GM12878 (cell line): ENCODE measurements around the gene MRAS. TPM values are rescaled to one million over a fixed set of nuclear protein-coding genes. Genes with fewer than 3 reads are reported as not detected.

Source experiments
- ATAC-seq: fragments of 200-7000 bp; cut with Tn5 transposase; 3 replicates; pipeline ENCODE4 v1.9.1; 2020; ENCODE audit warnings: mild to moderate bottlenecking, moderate library complexity
- BruUV-seq: library from RNA; stranded (reverse); fragments of 400-500 nt; replicated peaks from 2 replicates; lab custom pipeline; 2021; lab: Mats Ljungman, UMichigan
- CTCF ChIA-PET: fragments of 300-600 bp; sonication (Branson Sonifier 250); formaldehyde crosslinking; extraction: SDS; loops from one replicate; lab custom pipeline; 2021; ENCODE audit warnings: inconsistent platforms; lab: Yijun Ruan, JAX
- POLR2A ChIA-PET: fragments of 350-600 bp; formaldehyde crosslinking; extraction: SDS; loops from one replicate; lab custom pipeline; 2021; ENCODE audit warnings: inconsistent platforms; lab: Charles Lee
- RAD21 ChIA-PET: fragments of 300-600 bp; sonication (Branson Sonifier 250); formaldehyde crosslinking; loops from one replicate; lab custom pipeline; 2023; ENCODE audit warnings: antibody characterized with exemption; ENCODE audit not compliant: unreplicated experiment; lab: Charles Lee
- SMC1A ChIA-PET: fragments of 300-600 bp; sonication (Branson Sonifier 250); formaldehyde crosslinking; loops from one replicate; lab custom pipeline; 2023; ENCODE audit not compliant: unreplicated experiment, uncharacterized antibody; lab: Charles Lee
- DNase-seq: peaks from one replicate; pipeline ENCODE4 v3.0.0-alpha.2; 2011; ENCODE audit warnings: low read depth, low spot score
- FAIRE-seq: peaks from 3 replicates; lab custom pipeline; 2011; peaks lifted over from hg19 to GRCh38; lab: Jason Lieb, UNC
- H2AFZ ChIP-seq: 2 replicates; pipeline ENCODE4 v1.6.0; 2011; ENCODE audit warnings: low read depth, low read length, control low read depth; ENCODE audit not compliant: control insufficient read depth
- H3K27ac ChIP-seq: 2 replicates; pipeline ENCODE4 v1.5.1; 2011; ENCODE audit warnings: control low read depth; ENCODE audit not compliant: control insufficient read depth, insufficient read depth
- H3K27me3 ChIP-seq, 2 experiments: replicated peaks in 1 of 2; 2 replicates each; pipeline versions ENCODE4 v1.6.0 to v1.6.1; 2011; ENCODE audit warnings: low read length in 1 of 2; ENCODE audit not compliant: control insufficient read depth in 2 of 2, insufficient read depth in 2 of 2
- H3K36me3 ChIP-seq, 2 experiments: 2 replicates each; pipeline ENCODE4 v1.5.1; 2011; ENCODE audit warnings: low read length in 1 of 2; ENCODE audit not compliant: control insufficient read depth in 2 of 2, insufficient read depth in 2 of 2
- H3K4me1 ChIP-seq: 2 replicates; pipeline ENCODE4 v1.6.1; 2011; ENCODE audit warnings: mild to moderate bottlenecking, low read length, moderate library complexity, mixed read lengths; ENCODE audit not compliant: control insufficient read depth, insufficient read depth
- H3K4me2 ChIP-seq: 2 replicates; pipeline ENCODE4 v1.6.0; 2011; ENCODE audit warnings: control low read depth; ENCODE audit not compliant: control insufficient read depth, insufficient read depth
- H3K4me3 ChIP-seq: fragments of 200-600 bp; sonication (generic); 2 replicates; pipeline ENCODE4 v1.5.1; 2016
- H3K79me2 ChIP-seq: 2 replicates; pipeline ENCODE4 v1.6.0; 2011; ENCODE audit warnings: low read length; ENCODE audit not compliant: control insufficient read depth, insufficient read depth
- H3K9ac ChIP-seq: 2 replicates; pipeline ENCODE4 v1.8.0; 2011; ENCODE audit warnings: low read length, control low read depth, mixed read lengths; ENCODE audit not compliant: control insufficient read depth, insufficient read depth
- H3K9me3 ChIP-seq: replicated peaks from 3 replicates; pipeline ENCODE4 v1.5.1; 2011; ENCODE audit warnings: mild to moderate bottlenecking, low read length; ENCODE audit not compliant: control insufficient read depth, insufficient read depth
- H4K20me1 ChIP-seq: 2 replicates; pipeline ENCODE4 v1.6.0; 2011; ENCODE audit not compliant: control insufficient read depth, insufficient read depth
- BHLHE40 ChIP-seq, 2 experiments: fragments of 450-650 bp in 1 of 2; IDR thresholded peaks; 2 replicates each; pipeline ENCODE4 v1.6.1; 2011 to 2017; ENCODE audit warnings: low read depth in 2 of 2, borderline replicate concordance in 1 of 2, improper control_type of control experiment in 1 of 2, low read length in 1 of 2, mild to moderate bottlenecking in 1 of 2
- BMI1 ChIP-seq: fragments of 450-650 bp; IDR thresholded peaks from 2 replicates; pipeline ENCODE4 v1.6.1; 2016; ENCODE audit warnings: mild to moderate bottlenecking, moderate library complexity, borderline replicate concordance
- ELK1 ChIP-seq: IDR thresholded peaks from 2 replicates; pipeline ENCODE4 v1.6.1; 2012; ENCODE audit warnings: low read depth, low read length, improper control_type of control experiment
- NFIC ChIP-seq: IDR thresholded peaks from 2 replicates; pipeline ENCODE4 v1.6.1; 2012; ENCODE audit warnings: low read depth, mild to moderate bottlenecking, inconsistent platforms, low read length, moderate library complexity
- PAX5 ChIP-seq: IDR thresholded peaks from 2 replicates; pipeline ENCODE4 v1.6.1; 2011; ENCODE audit warnings: low read depth, low read length, borderline replicate concordance
- RB1 ChIP-seq: fragments of 450-650 bp; formaldehyde crosslinking; IDR thresholded peaks from 2 replicates; pipeline ENCODE4 v1.6.1; 2017; ENCODE audit warnings: mild to moderate bottlenecking, borderline replicate concordance
- SIX5 ChIP-seq: IDR thresholded peaks from 2 replicates; pipeline ENCODE4 v1.6.1; 2011; ENCODE audit warnings: mild to moderate bottlenecking, low read depth, low read length, moderate library complexity; ENCODE audit not compliant: severe bottlenecking
- SMC3 ChIP-seq: IDR thresholded peaks from 2 replicates; pipeline ENCODE4 v1.6.1; 2011; ENCODE audit warnings: low read length, improper control_type of control experiment, borderline replicate concordance
- WRNIP1 ChIP-seq: IDR thresholded peaks from 2 replicates; pipeline ENCODE4 v1.6.1; 2011; ENCODE audit warnings: low read depth, low read length, improper control_type of control experiment, borderline replicate concordance
- WGBS: methylation state at CpG from one replicate; pipeline ENCODE4 v1.1.6; 2016; ENCODE audit warnings: low lambda C conversion rate; ENCODE audit not compliant: insufficient replicate concordance, insufficient coverage; ENCODE audit errors: missing lambda C conversion rate; 5-methylcytosine and 5-hydroxymethylcytosine counted together
- in situ Hi-C: fragments of 300-500 bp; cut with MboI; formaldehyde crosslinking; loops from 9 replicates; pipeline ENCODE4 v1.14.3; 2018; ENCODE audit warnings: mixed read lengths
- intact Hi-C: fragments of 100-400 bp; cut with micrococcal nuclease; formaldehyde crosslinking; loops from one replicate; pipeline ENCODE4 v1.14.2; 2022; ENCODE audit not compliant: unreplicated experiment
- polyA plus RNA-seq, 11 experiments: library from polyadenylated mRNA; depleted of rRNA in 4 of 11; unstranded in 6 of 11; stranded (reverse) in 5 of 11; fragments of >200 nt; fragmentation: Nextera tagmentation in 4 of 11; fragmentation: Illumina TruSeq in 1 of 11; extraction: Ambion mirVana in 4 of 11; extraction: Trizol in 1 of 11; gene quantifications; 1 replicate in 1 of 11; 2 replicates in 10 of 11; pipeline versions ENCODE4 v1.2.1 to v1.2.3, GENCODE V29; 2011 to 2016; ENCODE audit warnings: inconsistent platforms in 2 of 11, missing spikeins in 2 of 11, low read depth in 1 of 11
- total RNA-seq, 4 experiments: library from RNA; depleted of rRNA in 3 of 4; stranded (reverse); fragments of >200 nt in 3 of 4; fragmentation: Illumina TruSeq in 1 of 4; extraction: Trizol in 1 of 4; gene quantifications; 2 replicates each; pipeline versions ENCODE4 v1.2.1 to v1.2.3, GENCODE V29; 2013 to 2021

The MRAS gene
- total and polyA plus RNA-seq, 10 of the 15 experiments (the other 5 are each of a cell fraction or from before 2014, with no cell fraction given) = 0.01 to 0.44 (median 0.17) TPM; not detected in 6

- ChIA-PET RAD21 (no interaction called here), SMC1A (interaction anchor here (1.1 kb wide), 1 partner anchor 382 kb away, joined by 3 read pairs; no protein-coding TSS in a partner anchor), CTCF (no interaction called here), POLR2A (no interaction called here)
- TF ChIP-seq SMC3 (no peak), PAX5 (no peak), WRNIP1 (no peak), BMI1 (no peak), SIX5 (no peak), RB1 (no peak), ELK1 (no peak), NFIC (no peak), BHLHE40 (IDR thresholded peaks at IDR 0.05; ENCODE audit: borderline replicate concordance in 1 of 2, low read depth in 2 of 2, low read length in 1 of 2) (no peak)
- no peaks in the 10 kb centered on the region for H4K20me1 ChIP-seq
- BruUV-seq = no TSS peak
- no peak overlapping the region for H3K4me3 ChIP-seq
- H2AFZ ChIP-seq = no peak overlapping the region
- in situ Hi-C loops (no loop called here), intact Hi-C loops (no loop called here)
- peaks cover 3 to 14% of the 10 kb centered on the region in 2 experiments; a peak in 3 of 4 replicates for H3K27me3 ChIP-seq
- no peak for FAIRE-seq
- no peaks in the 10 kb centered on the region for H3K36me3 ChIP-seq
- H3K4me1 ChIP-seq = no peaks in the 10 kb centered on the region
- DNase-seq = no peak
- no peak for ATAC-seq
- H3K9me3 ChIP-seq = no peaks in the 10 kb centered on the region
- H3K79me2 ChIP-seq = no peaks in the 10 kb centered on the region
- H3K4me2 ChIP-seq = no peak overlapping the region
- 10% methylated on average over 3 of the region's 3 CpGs for WGBS
- H3K9ac ChIP-seq = no peak overlapping the region
- H3K27ac ChIP-seq = no peak overlapping the region
Measured at GRCh38 chr3:138355071-138355470, 6.7 kb downstream of the MRAS start.
